HepG2 (cell line): Measurements from ENCODE around the gene ERF. TPM values are rescaled to one million over a fixed set of nuclear protein-coding genes. Genes with fewer than 3 reads are reported as not detected.

ENCODE experiments used
- LRRFIP1 ChIP-seq: sonication (generic); formaldehyde crosslinking; conservative IDR thresholded peaks from 2 replicates; pipeline ENCODE4 v1.4.0; 2020; ENCODE audit warnings: missing genetic modification reagents
- MYC ChIP-seq: sonication (generic); formaldehyde crosslinking; IDR thresholded peaks from 2 replicates; pipeline ENCODE4 v1.9.0; 2021; ENCODE audit warnings: missing genetic modification reagents, borderline replicate concordance
- PRMT3 ChIP-seq: sonication (generic); formaldehyde crosslinking; IDR thresholded peaks from 2 replicates; pipeline ENCODE4 v1.8.1; 2022; ENCODE audit warnings: low read depth, mild to moderate bottlenecking, moderate library complexity, missing genetic modification reagents, borderline replicate concordance
- SIN3B ChIP-seq: fragments of 150-350 bp; IDR thresholded peaks from 2 replicates; pipeline ENCODE4 v1.6.1; 2014; ENCODE audit warnings: low read length
- TBL1XR1 ChIP-seq: fragments of 150-350 bp; IDR thresholded peaks from 2 replicates; pipeline ENCODE4 v1.6.1; 2014; ENCODE audit warnings: borderline replicate concordance, low read length; ENCODE audit not compliant: partially characterized antibody
- ZFY ChIP-seq: sonication (generic); formaldehyde crosslinking; IDR thresholded peaks from 2 replicates; pipeline ENCODE4 v1.4.0; 2020; ENCODE audit warnings: missing genetic modification reagents
- ZNF180 ChIP-seq: sonication (generic); formaldehyde crosslinking; IDR thresholded peaks from 2 replicates; pipeline ENCODE4 v1.4.0; 2020; ENCODE audit warnings: low read depth, missing genetic modification reagents, borderline replicate concordance
- ZNF282 ChIP-seq: fragments of 450-650 bp; IDR thresholded peaks from 2 replicates; pipeline ENCODE4 v1.6.1; 2018; ENCODE audit not compliant: partially characterized antibody
- ZNF512B ChIP-seq: sonication (generic); formaldehyde crosslinking; IDR thresholded peaks from 2 replicates; pipeline ENCODE4 v1.5.1; 2020; ENCODE audit warnings: missing genetic modification reagents, mild to moderate bottlenecking, borderline replicate concordance
- ZNF556 ChIP-seq: sonication (generic); formaldehyde crosslinking; IDR thresholded peaks from 2 replicates; pipeline ENCODE4 v1.4.0; 2020; ENCODE audit warnings: mild to moderate bottlenecking, missing genetic modification reagents, borderline replicate concordance
- ZNF563 ChIP-seq: sonication (generic); formaldehyde crosslinking; IDR thresholded peaks from 2 replicates; pipeline ENCODE4 v1.8.0; 2022; ENCODE audit warnings: mild to moderate bottlenecking, moderate library complexity, missing genetic modification reagents
- ZNF747 ChIP-seq: sonication (generic); formaldehyde crosslinking; IDR thresholded peaks from 2 replicates; pipeline ENCODE4 v1.8.1; 2023; ENCODE audit warnings: missing genetic modification reagents, mild to moderate bottlenecking, borderline replicate concordance
- ZNF883 ChIP-seq: sonication (generic); formaldehyde crosslinking; IDR thresholded peaks from 2 replicates; pipeline ENCODE4 v1.5.1; 2020; ENCODE audit warnings: mild to moderate bottlenecking, missing genetic modification reagents; ENCODE audit errors: not compliant biosample characterization
- ZSCAN25 ChIP-seq: sonication (generic); formaldehyde crosslinking; IDR thresholded peaks from 2 replicates; pipeline ENCODE4 v1.8.0; 2022; ENCODE audit warnings: mild to moderate bottlenecking, missing genetic modification reagents
- polyA plus RNA-seq, 8 experiments: library from polyadenylated mRNA; depleted of rRNA in 3 of 8; stranded (reverse) in 7 of 8; unstranded in 1 of 8; fragments of >200 nt; fragmentation: Illumina TruSeq in 4 of 8; extraction: Trizol in 4 of 8; gene quantifications; 2 replicates each; pipeline versions ENCODE4 v1.2.1 to v1.2.3, GENCODE V29; 2011 to 2016; ENCODE audit warnings: low read depth in 4 of 8, missing spikeins in 1 of 8, mixed read lengths in 1 of 8; ENCODE audit not compliant: insufficient read depth in 1 of 8
- total RNA-seq, 5 experiments: library from RNA; depleted of rRNA; stranded (reverse); fragments of >200 nt; fragmentation: Illumina TruSeq; extraction: Trizol; gene quantifications; 2 replicates each; pipeline ENCODE4 v1.2.3, GENCODE V29; 2016; ENCODE audit warnings: low read depth in 1 of 5

The ERF gene
- total and polyA plus RNA-seq, 2 of the 13 experiments (the other 11 are each of a cell fraction or from before 2014, with no cell fraction given), result 67.1 to 69.9 TPM

GRCh38 chr19:42283188-42284065 is 28.5 kb upstream of the ERF start (continued):
- no peak for TF ChIP-seq ZNF747 (CRISPR knock-in tag)
- no peak for TF ChIP-seq ZNF556 (CRISPR knock-in tag)
- TF ChIP-seq ZNF180 (CRISPR knock-in tag), result no peak
- no peak for TF ChIP-seq ZNF512B (CRISPR knock-in tag)
- no peak for TF ChIP-seq ZNF282
- TF ChIP-seq ZNF563, result 0 out of 2 replicates have a peak, but pooled peaks have one; percentile 18
- no peak for TF ChIP-seq PRMT3 (CRISPR knock-in tag)
- TF ChIP-seq ZFY (CRISPR knock-in tag), result no peak
- TF ChIP-seq LRRFIP1 (CRISPR knock-in tag), result no peak
- TF ChIP-seq SIN3B, result no peak
- 0 out of 2 replicates have a peak, but pooled peaks have one; percentile 35 for TF ChIP-seq MYC (CRISPR knock-in tag)
- no peak for TF ChIP-seq TBL1XR1
- TF ChIP-seq ZNF883 (CRISPR knock-in tag), result peak; percentile 49
- no peak for TF ChIP-seq ZSCAN25 (CRISPR knock-in tag)
